HepG2 (cell line): ENCODE results near the gene ERFL. TPM values are rescaled to one million over a fixed set of nuclear protein-coding genes. Genes with fewer than 3 reads are reported as not detected.
A peak's percentile ranks its signal among the peaks of the same experiment; 100 is the strongest.

Source experiments
- AGO2 ChIP-seq: fragments of 200-400 bp; formaldehyde crosslinking; optimal IDR thresholded peaks from 2 replicates; pipeline ENCODE3; 2017; ENCODE audit warnings: mild to moderate bottlenecking, low read depth, low read length, moderate library complexity
- ARID2 ChIP-seq: sonication (generic); formaldehyde crosslinking; IDR thresholded peaks from 2 replicates; pipeline ENCODE4 v1.8.1; 2022; ENCODE audit warnings: mild to moderate bottlenecking, missing genetic modification reagents, borderline replicate concordance
- ATF5 ChIP-seq: sonication (generic); formaldehyde crosslinking; IDR thresholded peaks from 2 replicates; pipeline ENCODE4 v1.4.0; 2020; ENCODE audit warnings: mild to moderate bottlenecking, low read depth, missing genetic modification reagents
- DNMT3B ChIP-seq: conservative IDR thresholded peaks from 2 replicates; pipeline ENCODE4 v1.6.1; 2016; ENCODE audit warnings: missing biosample characterization, control low read depth
- DZIP1 ChIP-seq: sonication (generic); formaldehyde crosslinking; IDR thresholded peaks from 2 replicates; pipeline ENCODE4 v1.5.0; 2020; ENCODE audit warnings: mild to moderate bottlenecking, missing genetic modification reagents
- E2F2 ChIP-seq: sonication (generic); formaldehyde crosslinking; IDR thresholded peaks from 2 replicates; pipeline ENCODE4 v1.4.0; 2020; ENCODE audit warnings: missing genetic modification reagents, borderline replicate concordance
- HDAC2 ChIP-seq: sonication (generic); formaldehyde crosslinking; IDR thresholded peaks from 2 replicates; pipeline ENCODE4 v1.4.0; 2020; ENCODE audit warnings: missing genetic modification reagents
- HHEX ChIP-seq: IDR thresholded peaks from 2 replicates; pipeline ENCODE4 v1.6.1; 2016; ENCODE audit warnings: control low read depth
- HNRNPL ChIP-seq: fragments of 200-400 bp; formaldehyde crosslinking; IDR thresholded peaks from 2 replicates; pipeline ENCODE4 v1.6.1; 2017; ENCODE audit warnings: mild to moderate bottlenecking, low read depth, low read length
- IKZF4 ChIP-seq: sonication (generic); formaldehyde crosslinking; IDR thresholded peaks from 2 replicates; pipeline ENCODE4 v1.5.1; 2020; ENCODE audit warnings: borderline replicate concordance, mild to moderate bottlenecking, low read depth, missing genetic modification reagents; ENCODE audit errors: not compliant biosample characterization
- KAT7 ChIP-seq: IDR thresholded peaks from 2 replicates; pipeline ENCODE4 v1.6.1; 2018; ENCODE audit warnings: borderline replicate concordance, missing compliant biosample characterization
- MATR3 ChIP-seq: sonication (generic); formaldehyde crosslinking; IDR thresholded peaks from 2 replicates; pipeline ENCODE4 v1.4.0; 2020; ENCODE audit warnings: missing genetic modification reagents
- SAP130 ChIP-seq: IDR thresholded peaks from 2 replicates; pipeline ENCODE4 v1.6.1; 2016; ENCODE audit warnings: low read depth
- SCMH1 ChIP-seq: sonication (generic); formaldehyde crosslinking; IDR thresholded peaks from 2 replicates; pipeline ENCODE4 v1.9.0; 2021; ENCODE audit warnings: missing genetic modification reagents, mild to moderate bottlenecking, borderline replicate concordance
- TP53 ChIP-seq: sonication (generic); formaldehyde crosslinking; conservative IDR thresholded peaks from 2 replicates; pipeline ENCODE4 v1.4.0; 2020; ENCODE audit warnings: missing genetic modification reagents
- U2AF1 ChIP-seq: fragments of 200-400 bp; formaldehyde crosslinking; optimal IDR thresholded peaks from 2 replicates; pipeline ENCODE3; 2017; ENCODE audit warnings: mild to moderate bottlenecking, low read depth, low read length
- ZNF10 ChIP-seq: sonication (generic); formaldehyde crosslinking; IDR thresholded peaks from 2 replicates; pipeline ENCODE4 v1.4.0; 2020; ENCODE audit warnings: mild to moderate bottlenecking, low read depth, missing genetic modification reagents, borderline replicate concordance
- ZNF101 ChIP-seq: sonication (generic); formaldehyde crosslinking; IDR thresholded peaks from 2 replicates; pipeline ENCODE4 v1.4.0; 2020; ENCODE audit warnings: mild to moderate bottlenecking, low read depth, missing genetic modification reagents, borderline replicate concordance
- ZNF18 ChIP-seq: sonication (generic); formaldehyde crosslinking; IDR thresholded peaks from 2 replicates; pipeline ENCODE4 v1.8.0; 2022; ENCODE audit warnings: mild to moderate bottlenecking, missing genetic modification reagents; ENCODE audit not compliant: insufficient replicate concordance
- ZNF629 ChIP-seq: sonication (generic); formaldehyde crosslinking; conservative IDR thresholded peaks from 2 replicates; pipeline ENCODE4 v1.5.0; 2020; ENCODE audit warnings: missing genetic modification reagents
- ZNF800 ChIP-seq: sonication (generic); formaldehyde crosslinking; IDR thresholded peaks from 2 replicates; pipeline ENCODE4 v1.4.0; 2020; ENCODE audit warnings: missing genetic modification reagents
- polyA plus RNA-seq, 8 experiments: library from polyadenylated mRNA; depleted of rRNA in 3 of 8; stranded (reverse) in 7 of 8; unstranded in 1 of 8; fragments of >200 nt; fragmentation: Illumina TruSeq in 4 of 8; extraction: Trizol in 4 of 8; gene quantifications; 2 replicates each; pipeline versions ENCODE4 v1.2.1 to v1.2.3, GENCODE V29; 2011 to 2016; ENCODE audit warnings: low read depth in 4 of 8, missing spikeins in 1 of 8, mixed read lengths in 1 of 8; ENCODE audit not compliant: insufficient read depth in 1 of 8
- total RNA-seq, 5 experiments: library from RNA; depleted of rRNA; stranded (reverse); fragments of >200 nt; fragmentation: Illumina TruSeq; extraction: Trizol; gene quantifications; 2 replicates each; pipeline ENCODE4 v1.2.3, GENCODE V29; 2016; ENCODE audit warnings: low read depth in 1 of 5

ERFL gene
- total and polyA plus RNA-seq, 2 of the 13 experiments (the other 11 are each of a cell fraction or from before 2014, with no cell fraction given) = not detected

- TF ChIP-seq ATF5 = no peak
- TF ChIP-seq KAT7 (CRISPR knock-in tag) = 0 out of 2 replicates have a peak, but pooled peaks have one; percentile 18
- no peak for TF ChIP-seq ZNF101
- 0 out of 2 replicates have a peak, but pooled peaks have one; percentile 14 for TF ChIP-seq HNRNPL
- no peak for TF ChIP-seq HDAC2 (CRISPR knock-in tag)
- peak; percentile 89 for TF ChIP-seq TP53 (CRISPR knock-in tag)
- no peak for TF ChIP-seq E2F2 (CRISPR knock-in tag)
- no peak for TF ChIP-seq SCMH1 (CRISPR knock-in tag)
- TF ChIP-seq MATR3 = no peak
- no peak for TF ChIP-seq DNMT3B (CRISPR knock-in tag)
- peak; percentile 58 for TF ChIP-seq U2AF1
- TF ChIP-seq ZNF18 (CRISPR knock-in tag) = no peak
- no peak for TF ChIP-seq ZNF10 (CRISPR knock-in tag)
- TF ChIP-seq ZNF629 (CRISPR knock-in tag) = no peak
- TF ChIP-seq IKZF4 (CRISPR knock-in tag) = peak; percentile 24
- 0 out of 2 replicates have a peak, but pooled peaks have one; percentile 13 for TF ChIP-seq SAP130
- no peak for TF ChIP-seq HHEX (CRISPR knock-in tag)
- TF ChIP-seq ZNF800 (CRISPR knock-in tag) = no peak
- TF ChIP-seq AGO2 = peak; percentile 90
- TF ChIP-seq ARID2 (CRISPR knock-in tag) = 0 out of 2 replicates have a peak, but pooled peaks have one; percentile 50
- TF ChIP-seq DZIP1 = 0 out of 2 replicates have a peak, but pooled peaks have one; percentile 16
Observed at GRCh38 chr19:41860419-41861115, 67.7 kb downstream of the ERFL start (continued).
